Stimulated activated CD8-positive, alpha-beta memory T cell treated with anti-CD3 and anti-CD28 coated beads, Interleukin-4, amount 100 ng/mL, for 24 hours (primary cell): ENCODE results near the gene DBN1.

Experiments used
- DNase-seq: peaks from one replicate; pipeline ENCODE4 v3.0.0-alpha.2; 2020; ENCODE audit warnings: low read depth

The DBN1 gene

DNA sequence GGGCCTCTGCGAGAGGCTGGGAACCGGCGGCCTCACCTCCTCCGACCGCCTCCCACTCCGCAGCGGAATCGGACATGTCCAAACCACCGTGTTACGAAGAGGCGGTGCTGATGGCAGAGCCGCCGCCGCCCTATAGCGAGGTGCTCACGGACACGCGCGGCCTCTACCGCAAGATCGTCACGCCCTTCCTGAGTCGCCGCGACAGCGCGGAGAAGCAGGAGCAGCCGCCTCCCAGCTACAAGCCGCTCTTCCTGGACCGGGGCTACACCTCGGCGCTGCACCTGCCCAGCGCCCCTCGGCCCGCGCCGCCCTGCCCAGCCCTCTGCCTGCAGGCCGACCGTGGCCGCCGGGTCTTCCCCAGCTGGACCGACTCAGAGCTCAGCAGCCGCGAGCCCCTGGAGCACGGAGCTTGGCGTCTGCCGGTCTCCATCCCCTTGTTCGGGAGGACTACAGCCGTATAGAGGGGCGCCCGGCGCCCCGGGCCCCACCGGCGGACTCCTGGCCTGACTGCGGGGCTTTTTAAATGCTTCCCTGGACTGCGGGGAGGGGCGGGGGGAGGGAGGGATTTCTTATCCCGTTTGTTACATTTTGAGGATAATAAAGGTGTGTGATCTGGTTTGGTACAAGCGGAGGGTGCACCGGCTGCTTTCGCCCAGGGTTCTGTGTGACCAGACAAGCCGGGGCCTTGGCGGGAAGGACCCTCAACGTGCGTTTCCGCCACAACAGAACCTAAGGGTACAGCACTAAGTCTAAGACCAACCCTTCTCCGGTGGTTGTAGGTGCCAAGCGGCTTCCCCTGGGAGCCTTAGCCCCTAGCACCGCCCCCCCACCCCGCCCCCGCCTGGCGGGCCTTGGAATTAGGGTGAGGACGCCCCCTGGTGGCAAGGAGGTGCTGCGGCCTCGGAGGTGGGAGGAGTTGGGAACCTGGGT, 17.5 kb downstream of the DBN1 start:
- peak; percentile 93 for DNase-seq

GRCh38 chr5:177455036-177455660, 18.3 kb downstream of the DBN1 start:
- DNase-seq, result peak; percentile 86

DNA sequence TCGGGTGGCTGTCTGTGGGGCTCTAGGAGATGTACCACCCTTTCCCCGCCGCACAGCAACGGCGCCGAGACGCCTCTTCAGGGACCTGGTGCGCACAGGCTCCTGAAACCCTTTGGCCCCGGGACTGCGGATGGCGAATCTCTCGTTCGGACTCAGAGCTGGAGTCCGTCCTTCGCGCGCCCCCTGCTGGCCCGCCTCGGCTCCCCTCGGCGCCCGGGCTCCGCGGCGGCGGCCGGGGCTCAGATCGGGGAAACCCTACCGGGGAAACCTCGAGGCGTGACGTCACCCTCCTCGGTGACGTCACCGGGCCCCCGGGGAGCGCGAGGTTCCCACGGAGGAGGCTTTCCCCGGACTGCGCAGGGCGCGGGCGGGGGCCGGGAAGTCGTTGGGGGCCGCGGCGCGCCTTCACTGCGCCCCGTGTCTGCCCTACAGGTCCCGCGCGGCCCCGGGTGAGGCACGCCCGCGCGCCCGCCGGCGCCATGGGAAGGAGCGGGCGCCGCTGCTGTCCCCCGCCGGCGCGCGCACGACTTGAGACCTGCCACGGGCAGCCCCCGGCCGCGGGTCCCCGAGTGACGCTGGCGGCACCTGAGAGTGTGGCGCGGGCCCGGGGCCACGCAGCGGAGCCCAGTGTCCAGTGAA, 18.9 kb downstream of the DBN1 start:
- peak; percentile 91 for DNase-seq

GRCh38 chr5:177453852-177454396, 19.5 kb downstream of the DBN1 start:
- no peak for DNase-seq

DNA sequence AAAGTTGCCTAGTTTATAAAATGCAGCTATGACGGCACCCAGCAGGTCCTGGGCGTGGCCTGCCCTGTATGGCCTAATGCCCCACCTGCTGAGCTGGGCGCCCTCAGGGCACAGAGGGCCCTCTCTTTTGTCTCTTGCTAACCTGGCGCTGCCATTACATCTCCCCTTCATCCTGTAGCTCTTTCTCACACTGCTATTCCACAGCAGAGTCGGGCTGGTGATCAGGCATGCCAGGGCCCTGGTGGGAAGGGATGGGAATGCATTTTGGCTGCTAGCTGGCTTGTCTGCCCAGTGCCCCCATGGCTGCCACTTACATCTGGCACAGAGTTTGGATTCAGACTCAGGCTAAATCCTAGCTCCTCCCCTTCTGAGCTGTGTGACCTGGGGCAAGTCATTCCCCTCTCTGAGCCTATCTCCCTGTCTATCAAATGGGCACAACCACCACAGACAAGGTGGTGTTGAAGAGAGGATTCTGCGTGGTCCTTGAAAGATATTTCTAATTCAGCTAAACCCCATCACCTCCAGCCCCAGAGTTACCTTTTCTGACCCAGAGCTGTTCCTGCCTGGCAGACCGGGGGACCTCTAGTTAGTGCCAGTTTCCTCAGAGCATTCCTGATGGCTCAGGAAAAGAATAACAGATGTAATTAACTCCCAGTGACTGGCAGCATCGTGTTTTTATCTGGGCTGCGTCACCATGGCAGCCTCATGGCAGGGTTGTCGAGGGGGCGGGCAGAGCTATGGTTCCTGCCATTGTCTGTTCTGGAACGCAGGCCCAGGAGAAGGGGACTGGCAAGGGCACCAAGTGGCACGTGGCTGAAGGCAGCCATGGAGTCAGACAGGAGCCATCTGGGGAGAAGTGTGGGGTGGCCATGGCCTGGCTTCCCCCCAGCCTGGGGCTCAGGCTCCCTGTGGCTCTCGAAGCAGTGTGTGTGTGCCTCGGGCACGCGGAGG, 20.5 kb downstream of the DBN1 start:
- no peak for DNase-seq

- no peak for DNase-seq
These were observed 22.6 kb downstream of the DBN1 start for GRCh38 chr5:177450667-177451424.

GRCh38 chr5:177449140-177450061, 24.0 kb downstream of the DBN1 start:
- no peak for DNase-seq

DNA sequence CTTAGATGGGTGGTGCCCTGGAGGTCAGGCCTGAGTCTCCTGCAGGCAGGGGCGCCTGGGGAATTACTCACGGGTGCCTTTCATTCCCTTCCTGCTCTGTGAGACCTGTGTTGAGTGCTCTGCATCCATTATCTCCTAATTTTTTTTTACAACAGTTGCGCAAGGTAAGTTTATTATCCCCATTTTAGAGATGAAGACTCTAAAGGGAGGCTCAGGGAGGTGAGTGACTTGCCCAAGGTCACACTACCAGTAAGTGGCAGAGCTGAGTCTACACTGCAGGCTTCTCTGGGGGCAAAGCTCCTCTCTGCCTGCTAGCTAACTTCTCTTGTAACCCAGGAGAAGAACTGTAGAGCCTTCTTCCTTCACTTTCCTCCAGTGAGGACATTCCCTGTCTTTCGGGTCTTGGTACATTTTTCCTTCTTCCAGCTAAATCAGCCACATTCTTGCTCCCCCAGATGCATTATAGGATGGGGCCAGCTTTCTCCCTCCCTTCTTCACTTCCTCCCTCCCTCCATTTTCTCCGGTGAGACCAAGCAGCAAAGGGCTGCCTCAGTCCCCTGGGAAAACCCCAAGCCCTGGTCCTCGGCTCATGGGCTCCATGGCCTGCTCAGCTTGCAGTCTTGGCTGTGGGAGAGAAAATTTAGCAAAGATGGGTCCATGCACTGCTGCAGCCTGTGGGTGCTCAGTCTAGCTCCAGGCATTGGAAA, 25.0 kb downstream of the DBN1 start:
- DNase-seq, result no peak

GRCh38 chr5:177447611-177448243, 25.7 kb downstream of the DBN1 start:
- no peak for DNase-seq

GRCh38 chr5:177447066-177447610, 26.3 kb downstream of the DBN1 start:
- DNase-seq, result peak; percentile 58

DNA sequence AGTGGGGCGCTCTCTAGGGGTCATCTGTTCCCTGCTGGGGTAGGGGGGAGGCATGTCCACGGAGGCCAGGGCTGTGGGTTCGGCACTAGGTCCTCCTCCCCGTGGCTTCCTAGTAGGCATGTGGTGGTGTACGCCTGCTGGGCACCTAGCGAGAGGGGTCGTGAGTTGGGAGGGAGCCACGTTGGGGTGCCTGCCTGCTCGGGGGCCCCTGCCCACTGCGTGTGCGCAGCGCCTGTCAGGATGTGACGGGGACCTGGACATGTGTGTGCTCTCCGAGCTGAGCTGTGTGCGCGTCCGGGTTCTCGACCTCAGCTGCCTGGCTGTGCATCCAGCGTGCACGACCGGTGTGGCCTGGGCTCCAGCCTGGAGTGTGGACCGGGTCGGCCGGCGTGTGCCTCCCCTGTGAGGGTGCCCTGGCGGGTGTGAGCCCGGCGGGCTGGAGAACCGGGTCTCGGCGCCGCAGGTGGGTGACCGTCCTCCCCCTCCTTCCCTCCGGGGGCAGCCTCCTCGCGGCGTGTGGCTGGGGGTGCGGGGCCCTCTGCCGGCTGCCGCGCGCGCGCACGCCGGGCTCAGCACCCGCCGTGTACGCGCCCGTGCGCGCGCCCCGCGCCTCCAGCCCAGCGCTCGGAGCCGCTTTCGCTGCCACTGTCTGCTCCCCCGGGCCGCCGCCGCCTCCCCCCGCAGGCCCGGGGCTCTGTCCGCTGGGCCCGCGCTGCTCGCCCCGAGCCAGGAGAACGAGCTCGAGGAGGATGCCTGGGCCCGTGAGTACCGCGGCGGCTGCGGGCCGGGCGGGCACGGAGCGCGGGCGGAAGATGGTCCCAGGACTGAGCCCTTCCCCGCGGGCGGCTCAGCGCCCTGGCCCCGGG, 27.0 kb downstream of the DBN1 start, which contains the start of gene PRR7:
Gene PRR7 (plus strand): TSS at position 615 of the 866 bp plus-strand sequence. CDS start 8,254 bp downstream, outside the sequence.
- peak; percentile 60 for DNase-seq

DNA sequence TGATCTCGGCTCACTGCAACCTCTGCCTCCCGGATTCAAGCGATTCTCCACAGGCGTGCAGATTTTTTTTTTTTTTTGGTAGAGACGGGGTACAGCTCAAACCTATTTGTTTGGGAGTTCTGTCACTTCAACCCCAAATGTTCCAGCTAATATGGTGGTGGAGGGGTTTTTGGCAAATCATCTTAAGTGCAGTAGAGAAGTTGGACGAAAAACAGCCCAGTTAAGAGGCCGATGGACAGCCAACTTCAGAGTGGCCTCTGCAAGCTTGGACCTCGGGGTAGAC, 27.6 kb downstream of the DBN1 start:
- DNase-seq, result no peak

DNA sequence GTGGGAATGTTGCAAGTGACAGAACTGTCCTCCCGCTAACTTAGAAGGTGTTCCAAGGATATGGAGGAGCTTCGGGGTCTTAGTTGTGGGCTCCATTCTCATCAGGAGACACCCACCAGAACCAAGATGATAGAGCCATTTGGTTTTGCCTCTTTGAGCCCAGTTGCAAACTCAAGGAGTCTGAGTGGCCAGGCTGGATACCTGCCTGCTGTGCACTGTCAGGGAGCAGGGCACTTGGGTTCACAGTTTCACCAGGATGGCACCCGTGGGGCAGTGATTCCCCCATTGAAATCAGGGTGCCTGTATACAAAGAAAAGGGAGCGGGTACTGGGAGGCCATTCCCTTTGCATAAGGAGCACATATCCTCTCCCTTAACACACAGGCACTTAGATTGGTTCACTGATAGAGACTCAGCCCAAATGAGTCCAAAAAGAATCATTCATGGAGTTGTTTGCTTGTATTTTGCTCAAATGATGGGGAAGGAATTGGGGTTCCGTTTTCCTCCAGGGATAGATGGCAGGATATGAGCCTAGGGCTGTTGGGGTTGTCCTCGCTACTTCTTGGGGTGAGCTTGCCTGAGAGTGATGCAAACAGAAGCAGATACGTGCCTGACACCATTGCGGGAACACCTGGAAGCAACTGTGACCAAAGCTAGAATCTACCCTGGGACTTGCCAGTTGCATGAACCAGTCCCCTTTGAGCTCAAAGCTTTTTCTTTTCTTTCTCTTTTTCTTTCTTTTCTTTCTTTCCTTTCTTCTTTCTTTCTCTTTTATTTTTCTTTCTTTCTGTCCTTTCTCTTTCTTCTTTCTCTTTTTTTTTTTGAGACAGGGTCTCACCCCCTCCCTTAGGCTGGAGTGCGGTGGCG, 28.1 kb downstream of the DBN1 start:
- DNase-seq, result no peak

DNA sequence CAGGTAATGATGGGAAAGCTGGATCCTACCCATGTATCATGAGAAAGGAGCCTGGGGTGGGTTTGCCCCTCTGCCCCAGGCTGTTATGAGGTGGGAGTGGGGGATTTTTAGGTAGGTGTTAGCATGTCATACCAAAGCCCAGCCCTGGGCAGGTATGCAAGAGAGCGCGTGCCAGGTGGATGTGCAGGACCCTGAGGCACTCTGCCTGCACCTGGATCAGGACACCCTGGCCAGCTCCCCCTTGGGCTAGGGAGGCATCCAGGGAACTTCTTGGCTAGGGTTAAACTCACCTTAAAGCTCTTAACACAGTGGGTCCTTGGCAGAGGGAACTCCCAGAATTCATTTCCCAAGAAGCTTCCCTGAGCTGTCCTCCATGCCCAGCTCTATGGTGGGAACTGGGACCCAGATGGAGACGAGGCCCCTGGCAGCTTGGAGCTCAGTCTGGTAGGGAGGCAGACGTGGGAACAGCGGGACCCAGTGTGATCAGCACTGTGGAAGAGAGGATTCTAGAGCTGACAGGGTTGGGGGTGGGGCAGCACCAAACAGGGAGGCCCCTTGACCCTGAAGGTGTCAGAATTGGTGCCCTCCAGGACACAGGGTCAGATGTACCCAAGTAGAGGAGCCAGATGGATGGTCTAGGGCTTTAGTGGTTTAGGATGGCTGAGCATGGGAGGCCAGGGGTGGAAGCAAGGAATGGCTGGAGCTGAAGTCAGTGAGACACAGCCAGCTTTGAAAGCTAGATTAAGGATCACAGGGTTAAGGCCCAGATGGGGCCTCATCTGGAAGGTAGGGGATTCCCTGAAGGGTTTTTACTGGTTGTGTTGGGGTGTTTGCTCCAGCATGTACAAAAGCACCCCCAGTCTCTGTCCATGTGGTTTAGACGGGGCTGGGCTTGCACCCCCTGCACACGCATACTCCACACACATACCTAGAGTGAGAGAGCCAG, 29.1 kb downstream of the DBN1 start:
- DNase-seq, result no peak
